ENCODE measurements around the gene CSTF1. TPM values are rescaled to one million over a fixed set of nuclear protein-coding genes. Genes with fewer than 3 reads are reported as not detected.
"Not testable (repeated sequence)": the region's sequence is repeated elsewhere in the genome, so short reads cannot be mapped to it uniquely, and the experiment has no call there.

The CSTF1 gene
- total RNA-seq, 1 donor from 2014 or later = 14.7 TPM

DNA sequence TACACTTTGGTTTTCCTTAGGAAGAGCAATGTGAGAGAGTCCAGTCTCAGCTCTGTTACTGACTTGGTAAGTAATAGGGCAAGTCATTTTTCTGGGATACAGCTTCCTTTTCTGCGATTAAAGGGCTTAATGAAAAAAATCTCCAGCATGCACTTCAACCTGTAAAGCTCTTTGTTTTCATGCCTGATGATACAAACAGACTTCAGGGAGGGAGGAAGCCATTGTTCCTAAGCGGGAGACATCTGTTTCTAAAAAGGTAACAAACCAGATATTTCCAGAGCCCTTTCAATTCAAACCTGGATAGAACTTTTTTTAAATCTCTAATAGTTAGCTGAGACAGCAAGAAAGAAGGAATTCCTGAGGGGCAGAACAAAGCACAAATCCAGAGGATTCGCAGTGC lies 14.5 kb downstream of the CSTF1 start:
- DNase-seq (ENCODE audit: low spot score) = no peak

DNA sequence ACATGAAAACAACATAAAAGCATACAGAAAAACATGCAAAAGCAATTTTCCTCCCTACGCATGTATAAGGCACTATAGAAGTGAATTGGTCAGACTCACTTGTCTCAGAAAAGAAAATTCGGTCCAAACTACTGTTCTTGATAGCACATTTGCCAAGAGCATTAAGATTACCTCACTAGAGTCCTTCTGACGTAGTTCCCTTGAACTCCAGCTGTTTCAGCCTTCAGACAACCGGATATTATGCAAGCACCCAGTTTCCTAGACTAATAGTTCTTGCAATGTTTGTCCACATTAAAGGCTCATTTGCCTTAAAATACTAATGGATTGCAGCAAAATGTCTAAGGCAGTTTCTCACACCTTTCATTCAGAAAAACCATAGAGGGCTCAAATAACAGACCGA lies 17.1 kb downstream of the CSTF1 start:
- DNase-seq (ENCODE audit: low spot score) = peak; percentile 54

DNA sequence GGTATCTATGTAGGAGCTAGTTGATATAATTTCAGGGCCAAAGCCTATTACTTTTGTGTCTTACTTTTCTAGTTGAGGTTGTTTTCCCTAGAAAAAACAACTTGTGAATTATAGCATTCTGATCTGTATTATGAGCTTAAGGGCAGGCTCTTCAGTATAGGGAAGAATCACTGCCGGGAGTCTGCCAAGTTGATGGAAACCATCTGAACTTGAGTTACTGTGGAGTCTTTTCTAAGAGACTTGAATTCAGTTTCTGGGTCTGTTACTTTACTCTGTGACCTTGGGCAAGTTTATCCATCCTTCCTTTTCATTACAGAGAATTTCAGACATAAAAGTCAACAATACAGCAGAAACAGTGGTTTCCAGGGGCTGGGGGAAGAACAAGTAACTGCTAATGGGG lies 17.5 kb downstream of the CSTF1 start:
- peak; percentile 48 for DNase-seq (ENCODE audit: low spot score)

DNA sequence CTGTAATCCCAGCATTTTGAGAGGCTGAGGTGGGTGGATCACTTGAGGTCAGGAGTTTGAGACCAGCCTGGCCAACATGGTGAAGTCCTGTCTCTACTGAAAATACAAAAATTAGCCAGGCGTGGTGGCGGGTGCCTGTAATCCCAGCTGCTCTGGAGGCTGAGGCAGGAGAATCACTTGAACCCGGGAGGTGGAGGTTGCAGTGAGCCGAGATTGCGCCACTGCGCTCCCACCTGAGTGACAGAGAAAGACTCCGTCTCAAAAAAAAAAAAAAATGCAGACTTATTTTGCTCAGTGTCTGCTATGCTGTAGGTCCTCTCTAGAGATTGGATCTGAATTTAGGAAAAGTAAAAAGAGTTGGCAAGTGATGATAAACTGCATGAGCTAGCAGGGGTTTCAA lies 18.8 kb downstream of the CSTF1 start:
- not testable (repeated sequence) for DNase-seq (ENCODE audit: low spot score)

DNA sequence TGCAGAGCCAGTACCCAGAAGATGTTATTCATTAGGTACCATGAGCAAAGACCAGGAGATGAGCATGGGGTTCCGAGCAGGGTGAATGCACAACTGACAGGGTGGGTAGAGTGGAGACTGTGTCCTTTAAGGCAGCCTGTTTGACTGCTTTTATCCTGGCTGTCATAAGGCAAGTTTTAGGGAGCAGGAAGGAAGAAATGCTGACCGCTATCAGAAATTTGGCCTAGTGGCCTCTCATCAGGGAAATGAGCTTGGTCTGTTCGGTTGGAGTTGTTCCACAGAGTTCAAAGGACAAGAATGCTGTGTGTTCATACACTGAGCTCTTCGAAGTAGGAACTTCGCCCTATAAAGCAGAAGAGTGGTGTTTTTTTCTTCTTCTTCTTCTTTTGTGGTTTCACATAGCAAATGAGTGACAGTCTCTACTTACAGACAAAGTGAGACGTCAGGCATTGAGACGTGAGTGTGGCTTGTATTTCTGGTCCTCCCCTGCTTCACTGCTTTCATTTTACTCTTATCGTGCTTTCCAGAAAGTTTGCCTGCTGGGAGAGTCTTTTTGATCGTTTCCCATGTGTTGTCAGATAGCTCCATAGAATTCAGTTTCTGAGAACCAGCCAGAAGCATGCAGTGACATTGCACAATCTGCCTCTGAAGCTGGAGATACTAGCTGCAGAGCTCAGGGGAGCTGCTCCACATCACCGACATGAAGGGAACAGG lies 19.5 kb downstream of the CSTF1 start, which contains the start of gene CASS4:
Gene CASS4 (plus strand): TSS at position 502 of the 714 bp plus-strand sequence. CDS start 199 bp downstream, at position 701.
- DNase-seq (ENCODE audit: low spot score) = peak; percentile 75

DNA sequence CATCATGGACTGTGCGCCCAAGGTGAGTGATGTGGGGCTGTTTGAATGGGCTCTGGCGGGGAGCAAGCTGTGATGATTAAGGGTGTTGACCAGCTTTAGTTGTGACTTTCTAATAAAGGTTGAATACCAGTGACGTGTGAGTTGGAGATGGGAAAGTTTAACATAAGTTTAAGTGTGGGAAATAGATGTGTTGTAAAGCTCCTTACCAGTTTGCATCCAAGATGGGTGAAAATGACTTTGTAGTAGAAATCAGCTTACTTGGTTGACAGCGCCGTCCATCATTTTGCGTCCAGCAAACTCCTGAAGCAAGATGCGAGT lies 20.0 kb downstream of the CSTF1 start:
- DNase-seq (ENCODE audit: low spot score) = no peak

DNA sequence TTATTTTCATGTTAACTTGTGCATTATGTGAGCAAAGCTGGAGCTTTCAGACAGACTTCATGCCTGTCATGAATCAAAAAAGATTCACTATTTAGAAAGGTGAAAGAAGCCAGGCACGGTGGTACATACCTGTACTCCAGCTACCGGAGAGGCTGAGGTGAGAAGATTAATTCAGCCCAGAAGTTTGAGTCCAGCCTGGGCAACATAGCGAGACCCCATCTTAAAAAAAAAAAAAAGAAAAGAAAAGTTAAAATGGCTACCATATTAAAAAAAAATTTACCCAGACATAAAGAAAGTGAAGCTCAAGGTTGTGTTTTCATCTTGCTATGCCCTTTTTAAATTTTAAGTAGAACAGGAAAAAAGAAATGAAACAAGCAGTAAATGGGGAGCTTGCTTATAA lies 20.5 kb downstream of the CSTF1 start:
- no peak for DNase-seq (ENCODE audit: low spot score)

DNA sequence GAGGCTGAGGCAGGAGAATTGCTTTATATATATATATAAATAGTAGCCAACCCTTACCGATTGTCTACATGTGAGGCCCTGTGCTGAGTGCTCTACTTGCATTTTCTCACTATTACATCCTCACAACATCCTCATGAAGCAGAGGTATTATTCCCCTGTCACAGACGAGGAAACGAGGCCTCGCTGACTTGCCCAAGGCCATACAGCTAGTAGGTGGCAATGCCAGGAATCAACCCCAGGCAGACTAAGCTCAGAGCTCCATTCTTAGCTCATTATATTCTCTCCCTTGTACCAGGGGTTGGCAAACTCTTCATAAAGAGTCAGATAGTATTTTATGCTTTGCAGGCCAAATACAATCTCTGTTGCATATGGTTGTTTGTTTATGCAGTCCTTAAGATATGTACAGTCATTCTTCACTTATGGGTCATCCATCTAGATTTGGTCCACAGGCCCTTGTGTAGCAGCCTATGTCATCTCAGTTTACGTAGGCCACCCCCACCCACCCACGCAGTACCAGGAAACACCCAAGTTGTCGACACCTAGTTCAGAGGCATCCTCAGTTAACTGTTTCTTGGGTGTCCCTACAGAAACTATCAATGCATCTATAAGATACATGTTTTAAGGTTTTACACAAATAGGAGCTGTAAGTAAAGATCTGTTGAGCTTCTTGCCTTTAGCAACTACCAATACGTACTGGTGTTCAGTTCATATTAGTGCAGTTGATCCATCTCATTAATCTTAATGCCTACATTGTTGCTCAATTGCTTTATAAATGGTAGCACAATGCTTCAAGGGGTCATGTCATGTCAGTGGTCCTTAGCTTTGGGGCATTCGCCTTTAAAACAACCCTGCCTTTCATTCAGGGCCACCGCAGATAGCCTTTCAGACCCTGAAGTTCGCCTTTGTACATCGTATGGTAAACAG lies 22.7 kb downstream of the CSTF1 start:
- DNase-seq (ENCODE audit: low spot score) = no peak

DNA sequence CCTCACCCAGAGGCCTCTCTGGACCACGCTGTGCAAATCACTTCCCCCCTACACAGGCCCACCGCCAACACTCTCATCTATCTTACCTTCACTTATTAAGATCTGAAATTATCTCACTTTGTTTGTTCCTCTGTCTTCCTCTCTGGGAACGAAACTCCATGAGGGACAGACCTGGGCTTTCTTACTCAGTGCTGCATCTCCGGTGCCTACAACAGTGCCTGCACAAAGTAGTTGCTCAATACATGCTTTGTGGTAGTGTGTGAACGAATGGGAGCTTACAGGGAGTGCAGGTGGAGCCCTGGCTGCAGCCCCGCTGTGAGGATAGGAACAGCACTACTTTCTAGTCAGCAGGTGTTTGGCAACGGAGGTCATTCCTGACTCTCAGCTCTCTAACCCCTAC lies 25.0 kb downstream of the CSTF1 start:
- no peak for DNase-seq (ENCODE audit: low spot score)

DNA sequence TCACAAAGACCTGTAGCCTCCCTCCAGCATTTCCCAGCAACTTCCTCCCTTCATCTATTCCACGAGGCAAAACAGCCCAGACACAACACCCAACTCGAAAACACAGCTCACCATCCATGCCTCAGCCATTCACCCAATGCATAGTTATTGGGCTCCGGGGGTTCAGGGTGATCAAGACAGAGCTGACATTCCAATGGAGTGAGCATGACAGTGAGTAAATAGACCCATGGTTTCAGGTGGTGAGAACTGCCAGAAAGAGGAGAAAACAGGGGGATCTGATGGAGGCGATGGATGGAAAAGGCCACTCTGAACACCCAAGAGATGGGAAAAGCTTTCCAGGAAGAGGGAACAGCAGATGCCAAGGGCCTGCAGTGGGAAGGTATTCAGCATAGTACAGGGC lies 25.5 kb downstream of the CSTF1 start:
- no peak for DNase-seq (ENCODE audit: low spot score)

DNA sequence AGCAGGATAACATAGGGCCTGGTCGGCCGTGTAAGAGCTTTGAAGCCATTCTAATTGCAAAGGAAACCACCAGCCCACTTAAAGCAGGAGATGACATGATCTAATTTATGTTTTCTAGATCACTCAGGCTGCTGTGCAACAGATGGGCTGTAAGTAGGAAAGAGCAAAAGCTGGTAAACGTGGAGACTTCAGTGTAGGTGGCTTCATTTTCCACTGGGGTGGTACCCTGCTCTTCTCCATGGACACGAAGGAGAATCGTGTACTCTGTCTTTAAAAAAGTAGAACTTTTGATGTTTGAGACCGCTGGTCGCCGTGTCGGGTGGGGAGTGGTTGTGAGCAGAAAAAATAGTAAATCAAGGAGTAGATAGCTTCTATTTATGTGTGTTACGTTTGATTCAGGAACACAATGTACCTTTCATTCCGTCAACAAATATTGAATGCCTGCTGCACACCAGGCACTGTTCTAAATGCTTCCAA lies 26.0 kb downstream of the CSTF1 start:
- no peak for DNase-seq (ENCODE audit: low spot score)

DNA sequence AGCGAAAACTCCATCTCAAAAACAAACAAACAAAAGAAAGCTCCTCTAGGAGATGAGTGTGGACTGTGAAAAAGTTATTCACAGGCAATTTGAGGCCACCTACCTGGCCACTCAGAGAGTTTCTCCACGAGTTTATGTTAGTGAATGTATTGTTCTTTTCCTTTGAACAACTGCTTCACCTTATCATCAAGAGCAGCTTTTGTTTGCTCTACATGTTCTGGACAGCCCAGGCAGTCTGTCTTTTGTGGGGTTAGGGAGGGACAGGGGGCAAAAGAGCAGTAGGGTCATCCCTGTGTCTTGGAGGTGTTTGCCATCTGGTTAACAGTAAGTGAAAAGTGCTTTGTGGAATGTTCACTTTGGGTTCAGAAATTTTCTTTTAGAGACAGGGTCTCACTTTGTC lies 27.6 kb downstream of the CSTF1 start:
- DNase-seq (ENCODE audit: low spot score) = no peak

DNA sequence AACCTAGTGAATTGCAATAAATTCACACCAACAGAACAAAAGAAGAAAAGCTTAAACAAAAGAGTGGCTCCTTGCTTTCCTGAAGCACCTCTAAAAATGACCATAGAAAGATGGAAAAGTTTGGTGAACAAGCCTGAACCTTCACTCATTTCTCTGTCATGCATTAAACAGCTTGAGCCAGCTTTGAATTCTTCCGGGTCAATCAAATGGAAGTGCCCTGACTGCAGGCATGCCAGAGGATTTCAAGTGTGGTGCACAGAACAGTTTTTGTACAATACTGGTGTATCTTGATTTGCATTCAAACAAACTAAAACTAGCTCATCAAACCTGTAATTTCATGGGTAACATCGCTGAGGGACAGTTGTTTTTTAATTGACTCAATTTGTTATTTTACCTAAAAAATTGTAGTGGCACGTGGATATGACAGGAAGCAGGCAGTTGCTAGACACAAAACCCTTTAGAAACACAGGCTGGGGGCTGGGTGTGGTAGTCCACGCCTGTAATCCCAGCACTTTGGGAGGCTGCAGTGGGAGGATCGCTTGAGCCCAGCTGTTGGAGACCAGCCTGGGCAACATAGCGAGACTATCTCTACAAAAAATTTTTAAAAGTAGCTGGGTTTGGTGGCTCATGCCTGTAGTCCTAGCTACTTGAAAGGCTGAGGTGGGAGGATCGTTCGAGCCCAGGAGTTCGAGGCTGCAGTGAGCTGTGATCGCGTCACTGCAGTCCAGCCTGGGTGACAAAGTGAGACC lies 28.7 kb downstream of the CSTF1 start:
- DNase-seq (ENCODE audit: low spot score) = no peak

DNA sequence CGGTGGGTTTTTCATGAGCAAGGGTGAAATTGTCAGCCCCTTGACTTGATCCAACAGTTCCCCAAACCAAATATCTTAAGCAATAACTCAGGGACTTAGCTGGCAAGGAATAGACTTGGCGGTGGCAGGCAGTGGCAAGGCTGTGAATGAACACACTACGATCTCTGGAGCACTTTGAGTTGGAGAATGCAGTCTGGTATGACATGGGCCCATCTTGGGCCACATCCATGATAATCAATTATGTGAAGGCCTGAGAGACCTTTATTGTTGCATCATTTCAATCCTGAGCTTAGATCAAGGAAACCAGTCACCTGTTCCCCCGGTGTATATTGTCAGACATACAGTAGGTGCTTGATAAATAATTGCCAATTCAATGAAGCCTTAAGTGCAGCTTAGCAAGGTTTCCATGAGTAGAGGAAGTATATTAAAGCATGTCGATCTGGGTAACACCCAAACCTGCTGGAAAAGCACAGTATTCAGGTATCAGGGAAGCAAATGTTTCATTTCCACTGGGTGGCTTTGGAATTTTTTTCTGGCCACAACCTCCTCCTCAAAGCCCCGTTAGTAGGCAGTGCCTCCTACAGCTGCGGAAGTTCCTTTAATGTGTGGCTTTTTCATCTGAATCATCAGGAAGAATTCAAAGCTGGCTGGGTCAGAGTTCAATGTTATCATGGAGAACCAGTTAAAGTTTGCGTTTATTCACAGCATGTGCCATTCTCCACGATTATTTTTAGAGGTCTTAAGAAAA lies 29.8 kb downstream of the CSTF1 start:
- peak; percentile 36 for DNase-seq (ENCODE audit: low spot score)

DNA sequence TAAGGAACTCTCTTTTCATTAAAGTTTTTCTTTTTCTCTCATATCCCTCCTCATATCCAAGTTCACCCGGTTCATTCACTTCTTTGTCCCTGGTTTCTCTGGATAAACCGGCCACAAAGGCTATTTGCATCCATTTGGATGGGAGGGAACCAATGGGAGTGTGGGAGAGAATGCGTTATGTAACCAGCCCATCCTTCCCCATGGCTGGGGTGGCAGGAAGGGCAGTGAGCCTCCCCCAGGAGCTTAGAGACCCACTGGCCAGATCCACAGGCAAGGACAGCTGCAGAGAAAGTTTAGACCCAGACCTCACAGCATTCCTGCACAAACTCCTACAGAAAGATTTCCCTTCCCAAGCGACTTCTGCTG lies 30.4 kb downstream of the CSTF1 start:
- no peak for DNase-seq (ENCODE audit: low spot score)

DNA sequence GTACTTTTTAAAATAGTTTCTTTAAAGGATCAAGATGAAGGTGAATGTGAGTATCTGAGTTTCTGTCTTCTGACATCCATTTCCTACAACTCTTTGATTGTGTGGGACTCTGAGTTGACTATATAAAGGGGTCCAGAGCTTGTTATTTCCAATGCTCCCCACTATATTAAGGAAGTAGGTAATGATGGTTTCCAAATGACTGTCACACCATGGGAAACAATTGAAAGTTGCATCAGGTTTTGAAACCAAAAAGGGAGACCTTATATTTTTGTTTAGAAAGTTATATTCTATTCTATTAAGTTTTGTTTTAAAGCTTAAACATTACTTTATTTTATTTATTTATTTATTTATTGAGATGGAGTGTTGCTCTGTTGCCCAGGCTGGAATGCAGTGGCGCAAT lies 30.8 kb downstream of the CSTF1 start:
- DNase-seq (ENCODE audit: low spot score) = no peak

DNA sequence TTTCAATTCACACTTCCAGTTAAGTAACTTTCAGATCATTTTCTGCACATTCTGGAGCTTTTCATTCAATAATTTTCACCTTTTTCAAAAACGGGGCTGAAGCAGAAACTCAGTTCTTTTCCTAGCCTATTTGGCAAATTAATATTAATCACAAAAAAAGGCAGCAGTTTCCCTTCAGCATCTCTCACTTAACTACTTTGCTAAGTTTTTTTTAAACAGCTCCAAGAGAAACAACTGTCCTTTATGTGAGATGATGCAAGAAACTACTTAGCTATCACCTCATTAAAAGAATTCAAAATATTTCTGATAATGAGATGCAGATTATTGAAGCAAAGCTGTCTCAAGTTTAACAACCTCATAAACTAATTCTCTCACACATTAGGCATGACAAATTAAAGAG lies 31.4 kb downstream of the CSTF1 start:
- DNase-seq (ENCODE audit: low spot score) = no peak

DNA sequence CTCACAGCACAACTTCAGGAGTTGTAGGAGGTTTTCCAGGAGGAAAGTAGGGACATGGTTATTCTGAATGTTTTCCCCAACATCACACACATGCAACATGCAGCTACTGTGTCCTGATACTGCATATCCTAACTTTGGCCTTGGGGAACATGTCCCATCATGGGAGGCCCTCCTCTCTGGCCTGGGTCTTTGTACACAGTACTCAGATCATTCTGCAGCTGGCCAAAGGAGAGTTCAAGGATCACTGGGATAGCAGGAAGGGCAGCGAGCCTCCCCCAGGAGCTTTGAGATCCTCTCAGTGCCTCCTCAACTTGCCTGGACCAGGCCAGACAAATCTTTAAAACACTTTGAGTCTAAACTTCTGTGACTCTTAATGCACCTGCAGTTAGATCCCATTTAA lies 32.5 kb downstream of the CSTF1 start:
- DNase-seq (ENCODE audit: low spot score) = no peak

DNA sequence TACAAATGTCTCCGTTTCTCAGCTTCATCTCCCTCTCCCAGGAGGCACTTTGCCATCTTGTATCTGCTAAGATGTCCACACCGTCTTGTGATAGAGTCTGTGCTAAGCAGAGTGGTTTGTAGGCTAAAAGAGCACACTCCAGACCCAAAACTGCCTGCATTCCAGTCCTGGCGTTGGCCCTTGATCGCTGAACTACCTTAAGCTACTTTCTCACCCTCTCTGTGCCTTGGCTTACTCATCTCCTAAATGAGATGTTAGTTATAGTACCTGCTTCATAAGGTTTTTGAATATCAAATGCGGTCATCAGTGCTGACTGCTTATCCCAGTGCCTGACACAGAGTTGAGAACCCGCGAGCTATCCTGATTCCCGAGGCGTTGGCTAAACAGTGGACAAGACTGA lies 33.6 kb downstream of the CSTF1 start:
- no peak for DNase-seq (ENCODE audit: low spot score)

DNA sequence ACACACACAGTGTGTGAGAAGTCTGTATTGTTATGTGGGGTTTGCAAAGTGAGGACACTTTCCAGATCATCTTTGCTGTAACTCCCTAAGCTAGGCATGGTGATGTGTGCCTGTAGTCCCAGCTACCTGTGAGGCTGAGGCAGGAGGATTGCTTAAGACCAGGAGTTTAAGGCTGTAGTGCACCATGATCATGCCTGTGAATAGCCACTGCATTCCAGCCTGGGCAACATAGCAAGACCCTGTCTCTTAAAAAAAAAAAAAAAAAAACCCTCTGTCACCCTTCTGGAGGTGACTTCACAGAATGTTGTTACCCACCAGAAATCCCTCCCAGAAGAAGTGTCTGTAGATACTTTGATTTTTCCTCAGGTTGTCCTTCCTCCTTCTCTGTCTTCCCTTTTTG lies 34.5 kb downstream of the CSTF1 start:
- no peak for DNase-seq (ENCODE audit: low spot score)

DNA sequence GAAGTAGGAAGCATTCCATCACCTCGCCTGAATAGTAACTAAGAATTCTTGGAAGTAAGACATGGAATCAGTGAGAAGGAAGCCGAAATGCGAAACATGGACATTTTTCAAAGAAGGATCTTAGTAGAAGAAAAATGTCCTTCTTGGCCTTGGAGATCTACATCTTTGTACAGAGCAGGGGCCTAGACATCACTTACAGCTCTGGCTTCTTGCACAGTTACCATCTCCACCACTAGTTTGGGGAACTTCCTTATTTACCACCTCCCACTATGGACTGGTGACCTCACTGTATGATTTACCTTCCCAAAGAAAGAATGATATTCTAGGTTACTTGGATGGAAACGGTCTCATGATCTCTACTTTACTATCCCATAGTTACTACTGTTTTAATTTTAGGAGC lies 35.4 kb downstream of the CSTF1 start:
- no peak for DNase-seq (ENCODE audit: low spot score)

DNA sequence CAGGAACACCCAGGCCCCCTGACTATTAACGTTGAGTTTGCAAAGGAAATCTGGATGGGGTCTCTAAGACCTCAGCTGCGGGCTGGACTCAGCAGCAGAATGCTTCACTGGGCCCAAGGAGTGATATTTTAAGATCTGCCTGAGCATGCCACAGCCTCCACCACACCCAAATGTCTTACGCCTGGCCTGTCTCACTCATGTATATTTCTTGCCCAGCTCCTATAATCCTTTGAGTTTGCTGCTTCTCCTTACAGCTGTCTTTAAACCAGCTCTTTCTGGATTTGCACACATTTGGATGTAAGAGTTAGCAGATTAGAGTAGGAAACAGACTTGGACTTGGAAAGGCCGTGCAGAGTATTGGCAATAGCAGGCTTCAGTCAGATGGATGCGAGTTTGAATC lies 36.0 kb downstream of the CSTF1 start:
- DNase-seq (ENCODE audit: low spot score) = peak; percentile 89

Measured in umbilical cord (tissue), 2 donors.